HG03378 (cell line): ENCODE results near the gene LRP11.
"Not testable (repeated sequence)": the region's sequence is repeated elsewhere in the genome, so short reads cannot be mapped to it uniquely, and the experiment has no call there.

Experiments used
- ATAC-seq: cut with Tn5 transposase; IDR thresholded peaks from one replicate; pipeline ENCODE4 v1.9.1; 2021; ENCODE audit warnings: mild to moderate bottlenecking, moderate library complexity; ENCODE audit not compliant: unreplicated experiment

The LRP11 gene

DNA sequence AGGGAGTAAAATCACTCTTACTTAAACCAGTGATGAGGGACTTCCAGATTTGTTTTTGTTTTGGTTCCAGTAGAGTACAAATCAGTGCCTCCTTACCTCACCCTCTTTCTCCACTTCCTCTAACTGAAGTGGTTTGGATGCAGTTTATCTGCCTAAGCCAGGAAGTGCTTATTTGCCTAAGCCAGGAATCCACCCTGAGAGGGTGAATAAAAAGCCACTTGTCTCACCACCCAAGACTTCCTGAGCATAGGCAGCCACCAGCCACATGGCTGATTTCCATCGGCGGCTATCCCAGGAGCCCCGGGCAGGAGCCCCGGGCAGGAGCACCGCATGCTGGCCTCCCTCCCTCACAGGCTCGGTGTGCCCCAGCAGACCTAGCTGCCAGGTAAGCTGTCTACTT lies 12.0 kb downstream of the LRP11 start:
- no peak for ATAC-seq

GRCh38 chr6:149851461-149852110 lies 12.6 kb downstream of the LRP11 start:
- ATAC-seq, result no peak

- ATAC-seq, result not testable (repeated sequence)
These were observed 15.8 kb downstream of the LRP11 start for GRCh38 chr6:149848343-149848742.

GRCh38 chr6:149847939-149848267 lies 16.3 kb downstream of the LRP11 start:
- no peak for ATAC-seq

DNA sequence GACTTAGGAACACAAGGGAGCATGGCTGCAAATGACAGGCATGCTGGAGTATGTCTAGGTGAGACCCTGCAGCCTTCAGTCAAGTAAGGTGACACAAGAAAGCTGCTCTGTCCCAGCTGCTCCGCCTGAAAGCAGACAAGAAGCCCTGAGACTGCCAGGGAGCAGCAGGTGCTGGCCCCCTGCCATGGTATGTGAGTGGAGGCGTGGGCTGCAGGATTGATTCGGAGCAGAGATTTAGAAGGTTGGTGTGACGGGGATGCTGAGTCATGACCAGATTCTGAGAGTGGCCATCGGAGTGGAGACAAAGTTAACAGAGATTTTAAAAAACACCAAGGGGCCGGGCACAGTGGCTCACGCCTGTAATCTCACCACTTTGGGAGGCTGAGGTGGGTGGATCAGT lies 17.8 kb downstream of the LRP11 start:
- no peak for ATAC-seq

GRCh38 chr6:149845549-149845948 lies 18.6 kb downstream of the LRP11 start:
- no peak for ATAC-seq

DNA sequence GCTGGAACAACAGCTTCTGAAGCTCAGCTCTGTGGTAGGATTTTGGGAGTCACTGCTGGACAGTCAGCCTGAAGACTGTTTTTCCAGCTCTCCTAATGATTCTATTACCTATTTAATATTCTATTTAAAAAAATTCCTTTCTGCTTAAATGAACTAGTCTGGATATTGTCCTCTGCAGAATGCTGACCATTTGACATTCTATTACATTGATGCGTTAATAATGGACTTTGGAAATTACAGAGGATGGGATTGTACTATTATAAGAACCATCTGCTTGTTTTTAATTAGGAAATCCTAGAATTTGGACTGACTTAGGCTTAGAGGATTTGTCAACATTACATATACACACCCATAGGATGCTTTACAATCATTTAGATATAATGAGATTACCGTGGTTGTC lies 19.7 kb downstream of the LRP11 start:
- ATAC-seq, result no peak

DNA sequence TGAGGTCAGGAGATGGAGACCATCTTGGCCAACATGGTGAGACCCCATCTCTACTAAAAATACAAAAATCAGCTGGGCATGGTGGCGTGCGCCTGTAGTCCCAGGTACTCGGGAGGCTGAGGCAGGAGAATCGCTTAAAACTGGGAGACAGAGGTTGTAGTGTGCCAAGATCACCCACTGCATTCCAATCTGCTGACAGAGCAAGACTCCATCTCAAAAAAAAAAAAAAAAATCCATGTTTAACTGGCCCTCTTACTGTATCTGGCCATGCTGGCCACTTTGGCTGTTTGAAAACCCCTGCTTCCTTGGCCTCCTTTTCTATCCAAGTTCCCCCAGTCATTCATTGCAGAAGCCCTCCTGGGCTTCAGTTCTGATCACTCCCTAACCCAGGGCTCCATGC lies 20.1 kb downstream of the LRP11 start:
- ATAC-seq, result not testable (repeated sequence)

DNA sequence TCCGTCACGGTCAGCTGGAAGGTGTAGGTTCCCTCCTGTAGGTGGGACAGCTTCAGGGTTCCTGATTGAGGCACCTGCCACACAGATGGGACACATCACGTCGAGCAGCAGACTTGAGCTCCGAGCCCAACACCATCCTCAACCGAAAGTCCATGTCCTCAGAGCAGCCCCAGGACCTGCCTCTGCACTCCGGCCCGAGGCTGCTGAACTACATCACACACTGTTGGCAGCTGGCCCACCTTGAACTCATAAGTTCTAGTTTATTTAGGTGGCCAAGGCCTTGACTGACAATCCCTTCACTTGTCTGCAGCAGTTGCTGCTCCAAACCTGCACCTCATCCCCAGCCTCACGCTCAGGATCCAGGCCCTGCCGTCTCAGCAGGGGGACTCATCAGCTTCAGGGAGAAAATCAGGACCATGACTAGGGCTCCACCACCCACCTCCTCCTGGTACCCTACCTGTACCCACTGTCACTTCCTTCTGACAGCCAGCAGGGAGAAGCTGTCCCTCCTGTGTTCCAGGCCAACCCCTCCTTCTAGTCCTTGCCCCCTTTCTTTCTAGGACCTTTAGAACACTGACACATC lies 21.0 kb downstream of the LRP11 start:
- no peak for ATAC-seq

- no peak for ATAC-seq
These were observed 21.8 kb downstream of the LRP11 start for GRCh38 chr6:149842331-149842730.

- ATAC-seq, result no peak
These were observed 23.6 kb downstream of the LRP11 start for GRCh38 chr6:149840345-149841075.

GRCh38 chr6:149834513-149835481 lies 29.4 kb downstream of the LRP11 start:
- no peak for ATAC-seq

- ATAC-seq, result no peak
These were observed 30.5 kb downstream of the LRP11 start for GRCh38 chr6:149833651-149834050.

- ATAC-seq, result no peak
These were observed 32.8 kb downstream of the LRP11 start for GRCh38 chr6:149831308-149831820.

DNA sequence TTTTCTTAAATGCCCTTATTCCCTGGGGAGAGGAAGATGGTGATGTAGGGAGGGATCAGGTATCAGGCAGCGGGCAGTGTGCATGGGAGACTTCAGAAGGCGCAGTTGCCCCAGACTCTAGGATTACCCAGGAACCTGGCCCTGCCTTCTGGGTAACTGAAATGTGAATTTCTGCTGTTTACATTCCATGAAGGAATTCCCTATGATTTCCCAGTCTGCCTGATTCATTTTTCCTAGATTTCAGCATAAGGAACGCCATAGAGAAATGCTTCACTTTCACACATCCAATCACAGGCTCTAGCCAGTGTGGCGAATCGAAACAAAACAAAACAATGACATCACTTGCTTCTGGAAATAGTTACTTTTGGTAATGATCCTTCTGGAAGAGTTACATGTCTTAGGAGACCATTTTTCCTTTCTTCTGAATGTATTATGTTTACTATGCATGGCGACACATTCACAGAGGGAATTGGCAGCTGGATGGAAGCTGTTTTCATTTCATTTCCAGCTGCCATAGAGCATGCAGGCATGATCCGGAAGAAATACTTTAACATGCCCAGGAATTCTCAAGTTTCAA lies 33.3 kb downstream of the LRP11 start:
- no peak for ATAC-seq

DNA sequence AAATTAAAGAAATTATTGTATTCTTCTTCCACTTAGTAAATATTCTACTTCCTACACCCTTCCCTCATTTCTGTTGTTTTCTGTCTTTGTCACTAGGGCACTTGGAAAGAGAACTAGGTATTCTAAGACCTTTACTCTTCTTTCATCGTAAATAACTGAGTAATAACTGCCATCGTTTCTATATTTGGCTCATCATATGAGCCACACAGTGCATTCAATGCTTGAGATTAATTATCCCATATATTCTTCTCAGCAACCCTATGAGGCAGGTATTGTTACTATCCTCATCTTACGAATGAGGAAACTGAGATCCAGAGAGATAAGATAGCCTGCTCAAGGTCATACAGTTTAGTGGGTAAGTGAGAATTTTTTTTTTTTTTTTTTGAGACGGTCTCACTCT lies 38.9 kb downstream of the LRP11 start:
- ATAC-seq, result no peak

DNA sequence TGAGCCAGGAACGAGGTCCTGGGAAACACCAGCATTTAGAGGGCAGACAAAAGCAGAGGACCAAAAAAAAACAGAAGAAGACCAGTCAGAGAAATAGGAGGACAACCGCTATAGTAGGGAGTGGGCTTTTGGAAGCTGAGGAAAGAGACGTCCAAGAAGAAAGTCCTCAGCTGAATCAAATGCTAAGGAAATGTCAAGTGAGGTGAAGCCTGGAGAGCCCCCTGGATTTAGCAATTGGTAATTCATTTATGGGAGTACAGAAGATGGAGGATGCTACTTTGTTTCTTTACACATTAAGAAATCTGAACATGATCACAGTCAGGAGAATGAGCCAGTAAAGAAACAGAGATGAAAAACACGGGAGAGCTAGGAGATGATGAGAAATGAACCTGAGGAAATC lies 41.1 kb downstream of the LRP11 start:
- no peak for ATAC-seq

DNA sequence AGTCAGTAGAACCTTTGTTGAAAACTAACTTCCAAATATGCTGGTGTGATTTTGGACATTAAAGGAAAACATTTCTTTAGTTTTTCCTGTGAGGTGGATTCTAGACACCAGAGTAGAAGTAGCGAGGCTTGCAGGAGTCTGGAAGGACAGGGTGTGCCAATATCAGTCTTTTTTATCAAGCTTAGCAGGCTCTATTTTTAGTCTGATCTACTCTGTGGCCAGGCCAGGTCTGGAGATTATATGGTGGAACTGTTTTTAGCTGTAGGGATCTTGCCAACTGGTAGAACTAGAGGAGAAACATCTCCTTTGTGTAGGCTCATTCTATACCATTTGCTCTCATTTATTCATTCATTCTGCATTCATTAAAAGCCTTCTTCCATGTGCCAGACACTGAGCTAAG lies 42.7 kb downstream of the LRP11 start:
- ATAC-seq, result no peak

DNA sequence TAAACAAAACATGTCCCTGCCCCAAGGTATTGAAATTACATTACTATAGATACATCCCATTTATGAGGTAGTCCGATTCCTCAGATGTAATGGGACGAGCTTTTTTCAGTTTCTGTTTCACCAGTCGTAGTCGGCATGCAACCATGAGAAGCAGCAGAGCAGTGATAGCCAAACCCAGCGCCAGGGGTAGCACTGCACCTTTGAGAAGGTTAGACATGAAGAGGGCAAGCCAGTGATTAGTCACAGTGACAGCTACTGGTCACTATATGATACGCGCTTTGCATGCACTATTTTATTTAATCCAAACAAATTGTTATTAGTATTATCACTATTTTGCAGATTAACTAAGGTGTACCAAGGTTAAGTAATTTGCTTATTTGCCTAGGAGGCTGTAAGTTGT lies 43.7 kb downstream of the LRP11 start:
- ATAC-seq, result no peak

- no peak for ATAC-seq
These were observed 48.4 kb downstream of the LRP11 start for GRCh38 chr6:149815788-149816187.

DNA sequence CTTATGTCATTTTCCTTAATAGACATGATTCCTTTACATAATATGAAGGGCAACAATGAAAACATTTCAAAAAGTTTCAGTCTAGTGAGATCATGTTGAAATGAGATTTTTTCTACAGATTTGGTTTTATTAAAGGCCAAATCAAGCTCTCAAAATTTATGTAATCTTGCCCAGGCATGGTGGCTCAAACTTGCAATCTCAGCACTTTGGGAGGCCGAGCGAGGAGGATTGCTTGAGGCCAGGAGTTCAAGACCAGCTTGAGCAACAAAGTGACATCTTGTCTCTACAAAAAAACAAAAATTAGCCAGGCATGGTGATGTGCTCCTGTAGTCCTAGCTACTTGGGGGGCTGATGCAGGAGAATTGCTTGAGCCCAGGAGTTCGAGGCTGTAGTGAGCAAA lies 50.8 kb downstream of the LRP11 start:
- no peak for ATAC-seq
